H9 (cell line): ENCODE results near the gene PIAS4. TPM values are rescaled to one million over a fixed set of nuclear protein-coding genes. Genes with fewer than 3 reads are reported as not detected.

Source experiments
- DNase-seq: peaks from one replicate; pipeline ENCODE4 v3.0.0-alpha.2; 2017
- H2AFZ ChIP-seq: one replicate; pipeline ENCODE4 v1.6.1; 2013; ENCODE audit warnings: mild to moderate bottlenecking, low read length, control low read depth, moderate library complexity
- H2AK5ac ChIP-seq: 2 replicates; pipeline ENCODE4 v1.6.1; 2013; ENCODE audit warnings: low read length, control low read depth, mixed read lengths; ENCODE audit not compliant: insufficient read length
- H2BK120ac ChIP-seq: one replicate; pipeline ENCODE4 v1.6.1; 2013; ENCODE audit warnings: low read depth, mild to moderate bottlenecking, low read length, control low read depth, inconsistent platforms; ENCODE audit not compliant: poor library complexity, severe bottlenecking
- H2BK12ac ChIP-seq: 2 replicates; pipeline ENCODE4 v1.6.1; 2013; ENCODE audit warnings: low read length, control low read depth, mixed read lengths, low read depth; ENCODE audit not compliant: insufficient read length
- H2BK15ac ChIP-seq: 2 replicates; pipeline ENCODE4 v1.6.1; 2013; ENCODE audit warnings: low read depth, low read length, control low read depth
- H2BK20ac ChIP-seq: one replicate; pipeline ENCODE4 v1.6.1; 2013; ENCODE audit warnings: low read depth, mild to moderate bottlenecking, low read length, control low read depth, inconsistent platforms; ENCODE audit not compliant: poor library complexity, severe bottlenecking
- H2BK5ac ChIP-seq: 2 replicates; pipeline ENCODE4 v1.6.1; 2013; ENCODE audit warnings: low read length, control low read depth, mixed read lengths; ENCODE audit not compliant: insufficient read length
- H3K14ac ChIP-seq: 2 replicates; pipeline ENCODE4 v1.6.1; 2013; ENCODE audit warnings: low read length, control low read depth; ENCODE audit not compliant: insufficient read depth
- H3K18ac ChIP-seq: 2 replicates; pipeline ENCODE4 v1.6.1; 2013; ENCODE audit warnings: low read depth, mild to moderate bottlenecking, mixed read lengths, low read length, control low read depth; ENCODE audit not compliant: insufficient read length
- H3K23ac ChIP-seq: 2 replicates; pipeline ENCODE4 v1.6.1; 2013; ENCODE audit warnings: low read length, control low read depth, mixed read lengths, low read depth; ENCODE audit not compliant: insufficient read length
- H3K23me2 ChIP-seq: 2 replicates; pipeline ENCODE4 v1.6.1; 2013; ENCODE audit warnings: low read depth, mild to moderate bottlenecking, mixed read lengths, low read length, control low read depth; ENCODE audit not compliant: insufficient read length, poor library complexity, severe bottlenecking
- H3K27ac ChIP-seq: 2 replicates; pipeline ENCODE4 v1.5.1; 2013; ENCODE audit warnings: low read length, control low read depth, mixed read lengths, low read depth; ENCODE audit not compliant: insufficient read length
- H3K27me3 ChIP-seq: 2 replicates; pipeline ENCODE4 v1.6.1; 2013; ENCODE audit warnings: low read length, control low read depth, inconsistent platforms; ENCODE audit not compliant: insufficient read depth
- H3K4ac ChIP-seq: 2 replicates; pipeline ENCODE4 v1.6.1; 2013; ENCODE audit warnings: low read depth, mild to moderate bottlenecking, control low read depth, inconsistent platforms, low read length, moderate library complexity
- H3K4me1 ChIP-seq: 2 replicates; pipeline ENCODE4 v1.6.1; 2013; ENCODE audit warnings: low read length, control low read depth, inconsistent platforms; ENCODE audit not compliant: insufficient read depth
- H3K4me2 ChIP-seq: 2 replicates; pipeline ENCODE4 v1.6.1; 2013; ENCODE audit warnings: low read length, control low read depth, mixed read lengths; ENCODE audit not compliant: insufficient read length, insufficient read depth
- H3K56ac ChIP-seq: 2 replicates; pipeline ENCODE4 v1.6.1; 2013; ENCODE audit warnings: low read depth, mild to moderate bottlenecking, mixed read lengths, low read length, control low read depth; ENCODE audit not compliant: insufficient read length
- H3K79me1 ChIP-seq: 2 replicates; pipeline ENCODE4 v1.6.1; 2013; ENCODE audit warnings: low read depth, mild to moderate bottlenecking, moderate library complexity, low read length, control low read depth, inconsistent platforms; ENCODE audit not compliant: insufficient read depth, poor library complexity, severe bottlenecking
- H3K79me2 ChIP-seq: 2 replicates; pipeline ENCODE4 v1.6.1; 2013; ENCODE audit warnings: low read length, control low read depth, inconsistent platforms; ENCODE audit not compliant: insufficient read depth
- H3K9ac ChIP-seq: 2 replicates; pipeline ENCODE4 v1.6.1; 2013; ENCODE audit warnings: low read length, control low read depth, mixed read lengths; ENCODE audit not compliant: insufficient read length; ENCODE audit errors: extremely low read depth
- H3K9me3 ChIP-seq: one replicate; pipeline ENCODE4 v1.6.1; 2013; ENCODE audit warnings: low read depth, low read length, inconsistent platforms; ENCODE audit not compliant: control insufficient read depth
- H3T11ph ChIP-seq: one replicate; pipeline ENCODE4 v1.6.1; 2013; ENCODE audit warnings: mild to moderate bottlenecking, low read length, control low read depth, inconsistent platforms
- H4K20me1 ChIP-seq: one replicate; pipeline ENCODE4 v1.6.1; 2013; ENCODE audit not compliant: control insufficient read depth, insufficient read length, insufficient read depth
- H4K5ac ChIP-seq: 2 replicates; pipeline ENCODE4 v1.6.1; 2013; ENCODE audit warnings: low read depth, mild to moderate bottlenecking, mixed read lengths, low read length, control low read depth; ENCODE audit not compliant: insufficient read length
- H4K8ac ChIP-seq: replicated peaks from 2 replicates; pipeline ENCODE4 v1.6.1; 2013; ENCODE audit warnings: low read length, control low read depth, mixed read lengths, low read depth; ENCODE audit not compliant: insufficient read length
- H4K91ac ChIP-seq: 2 replicates; pipeline ENCODE4 v1.6.1; 2013; ENCODE audit warnings: low read depth, mild to moderate bottlenecking, moderate library complexity, mixed read lengths, low read length, control low read depth; ENCODE audit not compliant: insufficient read length
- H3K27ac Mint-ChIP-seq, 3 experiments: 2 replicates in 2 of 3; 3 replicates in 1 of 3; pipeline ENCODE4 v1.8.0; 2020 to 2021; ENCODE audit warnings: mixed read lengths in 3 of 3, mild to moderate bottlenecking in 1 of 3, moderate library complexity in 1 of 3
- H3K27me3 Mint-ChIP-seq: 2 replicates; pipeline ENCODE4 v1.8.0; 2021; ENCODE audit warnings: low read depth, mild to moderate bottlenecking, moderate library complexity, mixed read lengths
- H3K36me3 Mint-ChIP-seq, 3 experiments: 2 replicates in 2 of 3; 3 replicates in 1 of 3; pipeline ENCODE4 v1.8.0; 2020 to 2021; ENCODE audit warnings: low read depth in 3 of 3, mixed read lengths in 3 of 3; ENCODE audit not compliant: insufficient read depth in 1 of 3
- H3K4me1 Mint-ChIP-seq, 2 experiments: 2 replicates each; pipeline ENCODE4 v1.8.0; 2020; ENCODE audit warnings: mixed read lengths in 2 of 2
- H3K4me3 Mint-ChIP-seq, 2 experiments: 2 replicates in 1 of 2; 3 replicates in 1 of 2; pipeline ENCODE4 v1.8.0; 2020 to 2021; ENCODE audit warnings: mild to moderate bottlenecking in 2 of 2, mixed read lengths in 2 of 2, moderate library complexity in 1 of 2
- H3K9me3 Mint-ChIP-seq, 2 experiments: 2 replicates in 1 of 2; 3 replicates in 1 of 2; pipeline ENCODE4 v1.8.0; 2020; ENCODE audit warnings: mild to moderate bottlenecking in 2 of 2, mixed read lengths in 2 of 2, moderate library complexity in 1 of 2
- CTCF ChIP-seq: fragments of 200-600 bp; sonication (generic); conservative IDR thresholded peaks from 3 replicates; pipeline ENCODE4 v1.8.0; 2021; ENCODE audit warnings: antibody characterized with exemption, mild to moderate bottlenecking
- WGBS: extraction: QIAGEN DNeasy Blood & Tissue Kit; methylation state at CpG from one replicate; pipeline ENCODE4 v1.1.7; 2013; ENCODE audit warnings: missing lambda C conversion rate, low lambda C conversion rate, mixed read lengths; ENCODE audit not compliant: insufficient read length; ENCODE audit errors: extremely low coverage; 5-methylcytosine and 5-hydroxymethylcytosine counted together
- total RNA-seq: library from RNA; stranded (reverse); gene quantifications from 2 replicates; pipeline ENCODE4 v1.2.1, GENCODE V29; 2021

The PIAS4 gene
- total RNA-seq, 1 experiment from 2014 or later, result 52.0 TPM

- peaks cover 2% of the 10 kb centered on the region; the same call in 1 of the 2 replicates for H3K27me3 Mint-ChIP-seq
- Histone ChIP-seq H3K4me2 (no peak overlapping the region), H3K4ac (no peak overlapping the region), H3K27ac (no peak overlapping the region), H2BK15ac (no peak overlapping the region), H2BK20ac (no peak overlapping the region), H4K91ac (no peak overlapping the region), H3K4me1 (no peaks in the 10 kb centered on the region), H3K23me2 (no peaks in the 10 kb centered on the region), H2BK5ac (no peak overlapping the region), H4K20me1 (no peaks in the 10 kb centered on the region), H3T11ph (no peak overlapping the region), H3K14ac (no peak overlapping the region; the same call in 1 of the 2 replicates), H4K5ac (no peak overlapping the region), H3K27me3 (no peaks in the 10 kb centered on the region), H2BK120ac (no peak overlapping the region), H3K18ac (no peak overlapping the region), H3K79me1 (no peaks in the 10 kb centered on the region), H2AK5ac (no peak overlapping the region), H4K8ac (no peak overlapping the region), H3K9me3 (no peaks in the 10 kb centered on the region), H3K23ac (no peak overlapping the region), H3K56ac (no peak overlapping the region), H3K9ac (no peak overlapping the region), H2BK12ac (no peak overlapping the region), H2AFZ (no peak overlapping the region), H3K79me2 (no peaks in the 10 kb centered on the region)
- H3K36me3 Mint-ChIP-seq, result peaks cover 0 to 6% (median 1%) of the 10 kb centered on the region in 3 experiments; a peak in 4 of 7 replicates
- DNase-seq, result no peak
- H3K4me3 Mint-ChIP-seq, result no peak overlapping the region
- TF ChIP-seq CTCF, result no peak
- H3K27ac Mint-ChIP-seq, result peak overlapping the region in 1 of 3 experiments; percentile 44; a peak in 1 of 7 replicates
- no peaks in the 10 kb centered on the region; a peak in 1 of 5 replicates for H3K9me3 Mint-ChIP-seq
- WGBS, result no CpG with 5 or more reads among the region's 8 CpGs
- peaks cover 0 to 7% of the 10 kb centered on the region in 2 experiments; a peak in 1 of 4 replicates for H3K4me1 Mint-ChIP-seq
Measured at GRCh38 chr19:4084547-4084877, 77.0 kb downstream of the PIAS4 start.
